ENCODE measurements around the gene SLC12A2. TPM values are rescaled to one million over a fixed set of nuclear protein-coding genes. Genes with fewer than 3 reads are reported as not detected.

Gene SLC12A2
- total and polyA plus RNA-seq, 9 of the 15 experiments (the other 6 are each of a cell fraction or from before 2014, with no cell fraction given): 5.1 to 20.3 (median 12.6) TPM

DNA sequence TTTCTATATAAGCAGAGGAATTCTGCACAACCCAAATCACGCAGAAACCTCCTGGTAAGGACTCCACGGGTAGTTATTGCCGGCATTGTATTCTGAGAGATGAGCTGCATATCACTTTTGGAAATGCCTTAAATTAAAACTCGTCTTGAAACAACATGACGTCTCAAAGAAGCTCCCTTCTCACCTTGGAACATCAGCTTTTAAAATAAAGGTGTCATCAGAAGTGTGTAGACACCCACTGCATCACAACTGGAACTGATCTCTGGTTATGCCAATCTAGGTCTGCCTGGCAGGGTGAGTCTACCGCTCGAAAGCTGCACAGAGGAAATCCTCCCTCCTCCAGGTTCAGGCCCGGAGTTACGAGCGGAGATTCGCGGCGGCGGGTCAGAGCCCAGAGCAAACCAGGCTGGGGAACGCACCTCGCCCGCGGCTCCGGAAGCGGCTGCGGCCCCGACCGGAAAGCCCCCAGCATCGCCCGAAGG lies 974 bp upstream of the SLC12A2 start (continued):
- TF ChIP-seq, protein P1, sequence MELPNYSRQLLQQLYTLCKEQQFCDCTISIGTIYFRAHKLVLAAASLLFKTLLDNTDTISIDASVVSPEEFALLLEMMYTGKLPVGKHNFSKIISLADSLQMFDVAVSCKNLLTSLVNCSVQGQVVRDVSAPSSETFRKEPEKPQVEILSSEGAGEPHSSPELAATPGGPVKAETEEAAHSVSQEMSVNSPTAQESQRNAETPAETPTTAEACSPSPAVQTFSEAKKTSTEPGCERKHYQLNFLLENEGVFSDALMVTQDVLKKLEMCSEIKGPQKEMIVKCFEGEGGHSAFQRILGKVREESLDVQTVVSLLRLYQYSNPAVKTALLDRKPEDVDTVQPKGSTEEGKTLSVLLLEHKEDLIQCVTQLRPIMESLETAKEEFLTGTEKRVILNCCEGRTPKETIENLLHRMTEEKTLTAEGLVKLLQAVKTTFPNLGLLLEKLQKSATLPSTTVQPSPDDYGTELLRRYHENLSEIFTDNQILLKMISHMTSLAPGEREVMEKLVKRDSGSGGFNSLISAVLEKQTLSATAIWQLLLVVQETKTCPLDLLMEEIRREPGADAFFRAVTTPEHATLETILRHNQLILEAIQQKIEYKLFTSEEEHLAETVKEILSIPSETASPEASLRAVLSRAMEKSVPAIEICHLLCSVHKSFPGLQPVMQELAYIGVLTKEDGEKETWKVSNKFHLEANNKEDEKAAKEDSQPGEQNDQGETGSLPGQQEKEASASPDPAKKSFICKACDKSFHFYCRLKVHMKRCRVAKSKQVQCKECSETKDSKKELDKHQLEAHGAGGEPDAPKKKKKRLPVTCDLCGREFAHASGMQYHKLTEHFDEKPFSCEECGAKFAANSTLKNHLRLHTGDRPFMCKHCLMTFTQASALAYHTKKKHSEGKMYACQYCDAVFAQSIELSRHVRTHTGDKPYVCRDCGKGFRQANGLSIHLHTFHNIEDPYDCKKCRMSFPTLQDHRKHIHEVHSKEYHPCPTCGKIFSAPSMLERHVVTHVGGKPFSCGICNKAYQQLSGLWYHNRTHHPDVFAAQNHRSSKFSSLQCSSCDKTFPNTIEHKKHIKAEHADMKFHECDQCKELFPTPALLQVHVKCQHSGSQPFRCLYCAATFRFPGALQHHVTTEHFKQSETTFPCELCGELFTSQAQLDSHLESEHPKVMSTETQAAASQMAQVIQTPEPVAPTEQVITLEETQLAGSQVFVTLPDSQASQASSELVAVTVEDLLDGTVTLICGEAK (IDR thresholded peaks at IDR 0.05): no peak
- TF ChIP-seq, protein P1 (CRISPR knock-in tag; IDR thresholded peaks at IDR 0.05): no peak
- TF ChIP-seq ZNF184 (CRISPR knock-in tag; IDR thresholded peaks at IDR 0.05) (no peak), KAT8 (IDR thresholded peaks at IDR 0.05; ENCODE audit: low read depth) (no peak), HNRNPUL1 (IDR thresholded peaks at IDR 0.05; ENCODE audit: low read length) (no peak), PYGO2 (tag; IDR thresholded peaks at IDR 0.05) (no peak), ZNF766 (CRISPR knock-in tag; conservative IDR thresholded peaks at IDR 0.05) (no peak), FOXA1 (IDR thresholded peaks at IDR 0.05; ENCODE audit: borderline replicate concordance) (no peak)
- TF ChIP-seq, protein P2, sequence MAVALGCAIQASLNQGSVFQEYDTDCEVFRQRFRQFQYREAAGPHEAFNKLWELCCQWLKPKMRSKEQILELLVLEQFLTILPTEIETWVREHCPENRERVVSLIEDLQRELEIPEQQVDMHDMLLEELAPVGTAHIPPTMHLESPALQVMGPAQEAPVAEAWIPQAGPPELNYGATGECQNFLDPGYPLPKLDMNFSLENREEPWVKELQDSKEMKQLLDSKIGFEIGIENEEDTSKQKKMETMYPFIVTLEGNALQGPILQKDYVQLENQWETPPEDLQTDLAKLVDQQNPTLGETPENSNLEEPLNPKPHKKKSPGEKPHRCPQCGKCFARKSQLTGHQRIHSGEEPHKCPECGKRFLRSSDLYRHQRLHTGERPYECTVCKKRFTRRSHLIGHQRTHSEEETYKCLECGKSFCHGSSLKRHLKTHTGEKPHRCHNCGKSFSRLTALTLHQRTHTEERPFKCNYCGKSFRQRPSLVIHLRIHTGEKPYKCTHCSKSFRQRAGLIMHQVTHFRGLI (CRISPR knock-in tag; IDR thresholded peaks at IDR 0.05): no peak
- TF ChIP-seq, protein P3, sequence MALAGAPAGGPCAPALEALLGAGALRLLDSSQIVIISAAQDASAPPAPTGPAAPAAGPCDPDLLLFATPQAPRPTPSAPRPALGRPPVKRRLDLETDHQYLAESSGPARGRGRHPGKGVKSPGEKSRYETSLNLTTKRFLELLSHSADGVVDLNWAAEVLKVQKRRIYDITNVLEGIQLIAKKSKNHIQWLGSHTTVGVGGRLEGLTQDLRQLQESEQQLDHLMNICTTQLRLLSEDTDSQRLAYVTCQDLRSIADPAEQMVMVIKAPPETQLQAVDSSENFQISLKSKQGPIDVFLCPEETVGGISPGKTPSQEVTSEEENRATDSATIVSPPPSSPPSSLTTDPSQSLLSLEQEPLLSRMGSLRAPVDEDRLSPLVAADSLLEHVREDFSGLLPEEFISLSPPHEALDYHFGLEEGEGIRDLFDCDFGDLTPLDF (CRISPR knock-in tag; IDR thresholded peaks at IDR 0.05): 0 out of 2 replicates have a peak, but pooled peaks have one; percentile 1
- TF ChIP-seq, protein P4, sequence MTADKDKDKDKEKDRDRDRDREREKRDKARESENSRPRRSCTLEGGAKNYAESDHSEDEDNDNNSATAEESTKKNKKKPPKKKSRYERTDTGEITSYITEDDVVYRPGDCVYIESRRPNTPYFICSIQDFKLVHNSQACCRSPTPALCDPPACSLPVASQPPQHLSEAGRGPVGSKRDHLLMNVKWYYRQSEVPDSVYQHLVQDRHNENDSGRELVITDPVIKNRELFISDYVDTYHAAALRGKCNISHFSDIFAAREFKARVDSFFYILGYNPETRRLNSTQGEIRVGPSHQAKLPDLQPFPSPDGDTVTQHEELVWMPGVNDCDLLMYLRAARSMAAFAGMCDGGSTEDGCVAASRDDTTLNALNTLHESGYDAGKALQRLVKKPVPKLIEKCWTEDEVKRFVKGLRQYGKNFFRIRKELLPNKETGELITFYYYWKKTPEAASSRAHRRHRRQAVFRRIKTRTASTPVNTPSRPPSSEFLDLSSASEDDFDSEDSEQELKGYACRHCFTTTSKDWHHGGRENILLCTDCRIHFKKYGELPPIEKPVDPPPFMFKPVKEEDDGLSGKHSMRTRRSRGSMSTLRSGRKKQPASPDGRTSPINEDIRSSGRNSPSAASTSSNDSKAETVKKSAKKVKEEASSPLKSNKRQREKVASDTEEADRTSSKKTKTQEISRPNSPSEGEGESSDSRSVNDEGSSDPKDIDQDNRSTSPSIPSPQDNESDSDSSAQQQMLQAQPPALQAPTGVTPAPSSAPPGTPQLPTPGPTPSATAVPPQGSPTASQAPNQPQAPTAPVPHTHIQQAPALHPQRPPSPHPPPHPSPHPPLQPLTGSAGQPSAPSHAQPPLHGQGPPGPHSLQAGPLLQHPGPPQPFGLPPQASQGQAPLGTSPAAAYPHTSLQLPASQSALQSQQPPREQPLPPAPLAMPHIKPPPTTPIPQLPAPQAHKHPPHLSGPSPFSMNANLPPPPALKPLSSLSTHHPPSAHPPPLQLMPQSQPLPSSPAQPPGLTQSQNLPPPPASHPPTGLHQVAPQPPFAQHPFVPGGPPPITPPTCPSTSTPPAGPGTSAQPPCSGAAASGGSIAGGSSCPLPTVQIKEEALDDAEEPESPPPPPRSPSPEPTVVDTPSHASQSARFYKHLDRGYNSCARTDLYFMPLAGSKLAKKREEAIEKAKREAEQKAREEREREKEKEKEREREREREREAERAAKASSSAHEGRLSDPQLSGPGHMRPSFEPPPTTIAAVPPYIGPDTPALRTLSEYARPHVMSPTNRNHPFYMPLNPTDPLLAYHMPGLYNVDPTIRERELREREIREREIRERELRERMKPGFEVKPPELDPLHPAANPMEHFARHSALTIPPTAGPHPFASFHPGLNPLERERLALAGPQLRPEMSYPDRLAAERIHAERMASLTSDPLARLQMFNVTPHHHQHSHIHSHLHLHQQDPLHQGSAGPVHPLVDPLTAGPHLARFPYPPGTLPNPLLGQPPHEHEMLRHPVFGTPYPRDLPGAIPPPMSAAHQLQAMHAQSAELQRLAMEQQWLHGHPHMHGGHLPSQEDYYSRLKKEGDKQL (CRISPR knock-in tag; IDR thresholded peaks at IDR 0.05; ENCODE audit: borderline replicate concordance): no peak
